WTC11 (cell line): ENCODE measurements around the gene TTN. TPM values are rescaled to one million over a fixed set of nuclear protein-coding genes. Genes with fewer than 3 reads are reported as not detected.

Experiments used
- ATAC-seq: fragments of 200-7000 bp; cut with Tn5 transposase; 2 replicates; pipeline ENCODE4 v1.10.0; 2021; ENCODE audit warnings: mild to moderate bottlenecking, moderate library complexity
- CTCF ChIA-PET: fragments of 300-600 bp; sonication (Branson Sonifier 250); formaldehyde crosslinking; loops from one replicate; lab custom pipeline; 2021; ENCODE audit warnings: antibody characterized with exemption; lab: Charles Lee
- POLR2A ChIA-PET: fragments of 350-600 bp; sonication (Branson Sonifier 250); formaldehyde crosslinking; loops from one replicate; lab custom pipeline; 2021; ENCODE audit warnings: antibody characterized with exemption; lab: Charles Lee
- DNase-seq: peaks from one replicate; pipeline ENCODE4 v3.0.0; 2021; ENCODE audit warnings: low spot score
- H3K27ac Mint-ChIP-seq: 2 replicates; pipeline ENCODE4 v1.8.0; 2021; ENCODE audit warnings: mixed read lengths
- H3K27me3 Mint-ChIP-seq: 2 replicates; pipeline ENCODE4 v1.8.0; 2021; ENCODE audit warnings: low read depth, mild to moderate bottlenecking, moderate library complexity, mixed read lengths
- H3K36me3 Mint-ChIP-seq: 2 replicates; pipeline ENCODE4 v1.8.0; 2021; ENCODE audit warnings: mixed read lengths
- H3K4me1 Mint-ChIP-seq: 2 replicates; pipeline ENCODE4 v1.8.0; 2022; ENCODE audit warnings: mixed read lengths
- H3K4me3 Mint-ChIP-seq: 2 replicates; pipeline ENCODE4 v1.8.0; 2021; ENCODE audit warnings: mild to moderate bottlenecking, moderate library complexity, mixed read lengths
- H3K9me3 Mint-ChIP-seq: 2 replicates; pipeline ENCODE4 v1.8.0; 2021; ENCODE audit warnings: mixed read lengths
- ELF4 ChIP-seq: sonication (generic); formaldehyde crosslinking; IDR thresholded peaks from 2 replicates; pipeline ENCODE4 v1.8.1; 2022; ENCODE audit warnings: low read depth, mild to moderate bottlenecking, moderate library complexity, missing genetic modification reagents
- EMX1 ChIP-seq: fragments of 250-450 bp; sonication (Bioruptor Pico); IDR thresholded peaks from 2 replicates; pipeline ENCODE4 v1.8.0; 2021; ENCODE audit warnings: mild to moderate bottlenecking
- ETV6 ChIP-seq: sonication (generic); formaldehyde crosslinking; IDR thresholded peaks from 2 replicates; pipeline ENCODE4 v1.8.1; 2022; ENCODE audit warnings: mild to moderate bottlenecking, missing genetic modification reagents
- NFATC4 ChIP-seq: fragments of 250-450 bp; sonication (Bioruptor Pico); IDR thresholded peaks from 2 replicates; pipeline ENCODE4 v1.9.0; 2021; ENCODE audit warnings: mild to moderate bottlenecking
- SMAD4 ChIP-seq: sonication (generic); formaldehyde crosslinking; IDR thresholded peaks from 2 replicates; pipeline ENCODE4 v1.8.0; 2022; ENCODE audit warnings: mild to moderate bottlenecking, missing genetic modification reagents
- SOX15 ChIP-seq: fragments of 250-450 bp; sonication (Bioruptor Pico); IDR thresholded peaks from 2 replicates; pipeline ENCODE4 v1.9.0; 2021; ENCODE audit warnings: mild to moderate bottlenecking
- ZBTB21 ChIP-seq: sonication (generic); formaldehyde crosslinking; IDR thresholded peaks from 2 replicates; pipeline ENCODE4 v1.8.1; 2023; ENCODE audit warnings: mild to moderate bottlenecking, missing genetic modification reagents, borderline replicate concordance
- ZNF121 ChIP-seq: sonication (generic); formaldehyde crosslinking; IDR thresholded peaks from 2 replicates; pipeline ENCODE4 v1.8.0; 2023; ENCODE audit warnings: missing genetic modification reagents
- ZNF138 ChIP-seq: sonication (generic); formaldehyde crosslinking; conservative IDR thresholded peaks from 2 replicates; pipeline ENCODE4 v1.8.1; 2022; ENCODE audit warnings: mild to moderate bottlenecking, moderate library complexity, missing genetic modification reagents
- ZNF232 ChIP-seq: sonication (generic); formaldehyde crosslinking; IDR thresholded peaks from 2 replicates; pipeline ENCODE4 v1.8.0; 2022; ENCODE audit warnings: mild to moderate bottlenecking, missing genetic modification reagents
- ZNF263 ChIP-seq: sonication (generic); formaldehyde crosslinking; IDR thresholded peaks from 2 replicates; pipeline ENCODE4 v1.8.1; 2022; ENCODE audit warnings: low read depth, mild to moderate bottlenecking, moderate library complexity, missing genetic modification reagents
- ZNF396 ChIP-seq: fragments of 250-450 bp; sonication (Bioruptor Pico); IDR thresholded peaks from 2 replicates; pipeline ENCODE4 v1.8.0; 2021; ENCODE audit warnings: mild to moderate bottlenecking, moderate library complexity, borderline replicate concordance
- total RNA-seq: library from RNA; stranded (reverse); gene quantifications from 3 replicates; pipeline ENCODE4 v1.2.3, GENCODE V29; 2021
- TF ChIP-seq, protein P1 (sequence below): sonication (generic); formaldehyde crosslinking; IDR thresholded peaks from 2 replicates; pipeline ENCODE4 v1.8.1; 2023; ENCODE audit warnings: mild to moderate bottlenecking, missing genetic modification reagents, borderline replicate concordance
- TF ChIP-seq, protein P2 (sequence below): sonication (generic); formaldehyde crosslinking; IDR thresholded peaks from 2 replicates; pipeline ENCODE4 v1.8.0; 2022; ENCODE audit warnings: mild to moderate bottlenecking, missing genetic modification reagents
- TF ChIP-seq, protein P3 (sequence below): fragments of 250-450 bp; sonication (Bioruptor Pico); IDR thresholded peaks from 2 replicates; pipeline ENCODE4 v1.9.0; 2021; ENCODE audit warnings: mild to moderate bottlenecking, borderline replicate concordance
- TF ChIP-seq, protein P4 (sequence below): sonication (generic); formaldehyde crosslinking; IDR thresholded peaks from 2 replicates; pipeline ENCODE4 v1.8.0; 2022; ENCODE audit warnings: mild to moderate bottlenecking, missing genetic modification reagents
- TF ChIP-seq, protein P5 (sequence below): sonication (generic); formaldehyde crosslinking; IDR thresholded peaks from 2 replicates; pipeline ENCODE4 v1.8.1; 2023; ENCODE audit warnings: mild to moderate bottlenecking, missing genetic modification reagents
- TF ChIP-seq, protein P6 (sequence below): sonication (generic); formaldehyde crosslinking; IDR thresholded peaks from 2 replicates; pipeline ENCODE4 v1.8.0; 2022; ENCODE audit warnings: mild to moderate bottlenecking, missing genetic modification reagents
- TF ChIP-seq, protein P7 (sequence below): sonication (generic); formaldehyde crosslinking; IDR thresholded peaks from 2 replicates; pipeline ENCODE4 v1.8.1; 2022; ENCODE audit warnings: low read depth, mild to moderate bottlenecking, moderate library complexity, missing genetic modification reagents, borderline replicate concordance
- TF ChIP-seq, protein P8 (sequence below): sonication (generic); formaldehyde crosslinking; IDR thresholded peaks from 2 replicates; pipeline ENCODE4 v1.8.0; 2022; ENCODE audit warnings: missing genetic modification reagents

TTN gene
- total RNA-seq, 1 experiment from 2014 or later = 4.7 TPM

DNA sequence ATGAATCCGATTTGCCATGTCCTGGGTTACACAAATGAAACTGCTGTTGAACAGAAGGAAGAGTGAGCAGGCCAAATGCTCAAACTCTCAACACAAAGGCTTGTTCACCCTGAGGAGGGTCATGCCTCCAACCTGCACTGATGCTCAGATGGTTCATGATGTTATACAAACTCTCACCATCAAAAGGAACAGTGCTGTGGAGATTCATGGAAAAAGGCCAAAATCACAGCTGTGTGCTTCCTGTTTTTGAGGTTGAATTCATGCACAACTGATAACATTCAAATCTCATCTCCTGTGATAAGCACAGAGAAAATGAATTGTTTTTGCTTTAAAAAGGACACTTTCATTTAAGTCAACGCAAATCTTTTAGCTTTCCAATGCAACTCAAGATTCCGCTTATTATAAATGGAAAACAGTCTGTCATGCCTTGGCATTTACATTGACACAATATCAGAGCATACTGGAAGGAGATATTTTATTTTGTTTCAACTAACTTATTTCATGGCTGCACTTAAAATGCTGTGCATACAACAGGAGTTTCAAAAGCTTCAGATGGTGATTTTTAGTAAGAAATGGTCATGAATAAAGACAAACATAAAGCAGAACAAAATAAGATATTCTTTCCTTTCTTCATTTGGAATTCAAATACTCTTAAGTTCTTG lies 22.2 kb upstream of the TTN start:
- CTCF ChIA-PET = no interaction called here
- ATAC-seq (no peak), DNase-seq (no peak)
- Mint-ChIP-seq H3K9me3 (peaks cover 6% of the 10 kb centered on the region; the same call in 1 of the 2 replicates), H3K4me3 (no peak overlapping the region), H3K36me3 (no peaks in the 10 kb centered on the region), H3K4me1 (peaks cover 13% of the 10 kb centered on the region), H3K27ac (no peak overlapping the region; the same call in 1 of the 2 replicates), H3K27me3 (no peaks in the 10 kb centered on the region)
- POLR2A ChIA-PET = no interaction called here
- TF ChIP-seq EMX1 (CRISPR knock-in tag) (no peak), ZBTB21 (no peak), ZNF138 (no peak), ELF4 (CRISPR knock-in tag) (no peak), SOX15 (no peak), ETV6 (CRISPR knock-in tag) (no peak), NFATC4 (CRISPR knock-in tag) (no peak), ZNF263 (CRISPR knock-in tag) (no peak), ZNF232 (no peak), ZNF121 (no peak), ZNF396 (CRISPR knock-in tag) (no peak), SMAD4 (CRISPR knock-in tag) (no peak)
- TF ChIP-seq, protein P1, sequence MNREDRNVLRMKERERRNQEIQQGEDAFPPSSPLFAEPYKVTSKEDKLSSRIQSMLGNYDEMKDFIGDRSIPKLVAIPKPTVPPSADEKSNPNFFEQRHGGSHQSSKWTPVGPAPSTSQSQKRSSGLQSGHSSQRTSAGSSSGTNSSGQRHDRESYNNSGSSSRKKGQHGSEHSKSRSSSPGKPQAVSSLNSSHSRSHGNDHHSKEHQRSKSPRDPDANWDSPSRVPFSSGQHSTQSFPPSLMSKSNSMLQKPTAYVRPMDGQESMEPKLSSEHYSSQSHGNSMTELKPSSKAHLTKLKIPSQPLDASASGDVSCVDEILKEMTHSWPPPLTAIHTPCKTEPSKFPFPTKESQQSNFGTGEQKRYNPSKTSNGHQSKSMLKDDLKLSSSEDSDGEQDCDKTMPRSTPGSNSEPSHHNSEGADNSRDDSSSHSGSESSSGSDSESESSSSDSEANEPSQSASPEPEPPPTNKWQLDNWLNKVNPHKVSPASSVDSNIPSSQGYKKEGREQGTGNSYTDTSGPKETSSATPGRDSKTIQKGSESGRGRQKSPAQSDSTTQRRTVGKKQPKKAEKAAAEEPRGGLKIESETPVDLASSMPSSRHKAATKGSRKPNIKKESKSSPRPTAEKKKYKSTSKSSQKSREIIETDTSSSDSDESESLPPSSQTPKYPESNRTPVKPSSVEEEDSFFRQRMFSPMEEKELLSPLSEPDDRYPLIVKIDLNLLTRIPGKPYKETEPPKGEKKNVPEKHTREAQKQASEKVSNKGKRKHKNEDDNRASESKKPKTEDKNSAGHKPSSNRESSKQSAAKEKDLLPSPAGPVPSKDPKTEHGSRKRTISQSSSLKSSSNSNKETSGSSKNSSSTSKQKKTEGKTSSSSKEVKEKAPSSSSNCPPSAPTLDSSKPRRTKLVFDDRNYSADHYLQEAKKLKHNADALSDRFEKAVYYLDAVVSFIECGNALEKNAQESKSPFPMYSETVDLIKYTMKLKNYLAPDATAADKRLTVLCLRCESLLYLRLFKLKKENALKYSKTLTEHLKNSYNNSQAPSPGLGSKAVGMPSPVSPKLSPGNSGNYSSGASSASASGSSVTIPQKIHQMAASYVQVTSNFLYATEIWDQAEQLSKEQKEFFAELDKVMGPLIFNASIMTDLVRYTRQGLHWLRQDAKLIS = no peak
- TF ChIP-seq, protein P2, sequence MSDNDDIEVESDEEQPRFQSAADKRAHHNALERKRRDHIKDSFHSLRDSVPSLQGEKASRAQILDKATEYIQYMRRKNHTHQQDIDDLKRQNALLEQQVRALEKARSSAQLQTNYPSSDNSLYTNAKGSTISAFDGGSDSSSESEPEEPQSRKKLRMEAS (CRISPR knock-in tag) = no peak
- TF ChIP-seq, protein P3, sequence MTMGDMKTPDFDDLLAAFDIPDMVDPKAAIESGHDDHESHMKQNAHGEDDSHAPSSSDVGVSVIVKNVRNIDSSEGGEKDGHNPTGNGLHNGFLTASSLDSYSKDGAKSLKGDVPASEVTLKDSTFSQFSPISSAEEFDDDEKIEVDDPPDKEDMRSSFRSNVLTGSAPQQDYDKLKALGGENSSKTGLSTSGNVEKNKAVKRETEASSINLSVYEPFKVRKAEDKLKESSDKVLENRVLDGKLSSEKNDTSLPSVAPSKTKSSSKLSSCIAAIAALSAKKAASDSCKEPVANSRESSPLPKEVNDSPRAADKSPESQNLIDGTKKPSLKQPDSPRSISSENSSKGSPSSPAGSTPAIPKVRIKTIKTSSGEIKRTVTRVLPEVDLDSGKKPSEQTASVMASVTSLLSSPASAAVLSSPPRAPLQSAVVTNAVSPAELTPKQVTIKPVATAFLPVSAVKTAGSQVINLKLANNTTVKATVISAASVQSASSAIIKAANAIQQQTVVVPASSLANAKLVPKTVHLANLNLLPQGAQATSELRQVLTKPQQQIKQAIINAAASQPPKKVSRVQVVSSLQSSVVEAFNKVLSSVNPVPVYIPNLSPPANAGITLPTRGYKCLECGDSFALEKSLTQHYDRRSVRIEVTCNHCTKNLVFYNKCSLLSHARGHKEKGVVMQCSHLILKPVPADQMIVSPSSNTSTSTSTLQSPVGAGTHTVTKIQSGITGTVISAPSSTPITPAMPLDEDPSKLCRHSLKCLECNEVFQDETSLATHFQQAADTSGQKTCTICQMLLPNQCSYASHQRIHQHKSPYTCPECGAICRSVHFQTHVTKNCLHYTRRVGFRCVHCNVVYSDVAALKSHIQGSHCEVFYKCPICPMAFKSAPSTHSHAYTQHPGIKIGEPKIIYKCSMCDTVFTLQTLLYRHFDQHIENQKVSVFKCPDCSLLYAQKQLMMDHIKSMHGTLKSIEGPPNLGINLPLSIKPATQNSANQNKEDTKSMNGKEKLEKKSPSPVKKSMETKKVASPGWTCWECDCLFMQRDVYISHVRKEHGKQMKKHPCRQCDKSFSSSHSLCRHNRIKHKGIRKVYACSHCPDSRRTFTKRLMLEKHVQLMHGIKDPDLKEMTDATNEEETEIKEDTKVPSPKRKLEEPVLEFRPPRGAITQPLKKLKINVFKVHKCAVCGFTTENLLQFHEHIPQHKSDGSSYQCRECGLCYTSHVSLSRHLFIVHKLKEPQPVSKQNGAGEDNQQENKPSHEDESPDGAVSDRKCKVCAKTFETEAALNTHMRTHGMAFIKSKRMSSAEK (CRISPR knock-in tag) = no peak
- TF ChIP-seq, protein P4, sequence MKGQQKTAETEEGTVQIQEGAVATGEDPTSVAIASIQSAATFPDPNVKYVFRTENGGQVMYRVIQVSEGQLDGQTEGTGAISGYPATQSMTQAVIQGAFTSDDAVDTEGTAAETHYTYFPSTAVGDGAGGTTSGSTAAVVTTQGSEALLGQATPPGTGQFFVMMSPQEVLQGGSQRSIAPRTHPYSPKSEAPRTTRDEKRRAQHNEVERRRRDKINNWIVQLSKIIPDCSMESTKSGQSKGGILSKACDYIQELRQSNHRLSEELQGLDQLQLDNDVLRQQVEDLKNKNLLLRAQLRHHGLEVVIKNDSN (CRISPR knock-in tag) = no peak
- TF ChIP-seq, protein P5, sequence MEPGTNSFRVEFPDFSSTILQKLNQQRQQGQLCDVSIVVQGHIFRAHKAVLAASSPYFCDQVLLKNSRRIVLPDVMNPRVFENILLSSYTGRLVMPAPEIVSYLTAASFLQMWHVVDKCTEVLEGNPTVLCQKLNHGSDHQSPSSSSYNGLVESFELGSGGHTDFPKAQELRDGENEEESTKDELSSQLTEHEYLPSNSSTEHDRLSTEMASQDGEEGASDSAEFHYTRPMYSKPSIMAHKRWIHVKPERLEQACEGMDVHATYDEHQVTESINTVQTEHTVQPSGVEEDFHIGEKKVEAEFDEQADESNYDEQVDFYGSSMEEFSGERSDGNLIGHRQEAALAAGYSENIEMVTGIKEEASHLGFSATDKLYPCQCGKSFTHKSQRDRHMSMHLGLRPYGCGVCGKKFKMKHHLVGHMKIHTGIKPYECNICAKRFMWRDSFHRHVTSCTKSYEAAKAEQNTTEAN (CRISPR knock-in tag) = no peak
- TF ChIP-seq, protein P6, sequence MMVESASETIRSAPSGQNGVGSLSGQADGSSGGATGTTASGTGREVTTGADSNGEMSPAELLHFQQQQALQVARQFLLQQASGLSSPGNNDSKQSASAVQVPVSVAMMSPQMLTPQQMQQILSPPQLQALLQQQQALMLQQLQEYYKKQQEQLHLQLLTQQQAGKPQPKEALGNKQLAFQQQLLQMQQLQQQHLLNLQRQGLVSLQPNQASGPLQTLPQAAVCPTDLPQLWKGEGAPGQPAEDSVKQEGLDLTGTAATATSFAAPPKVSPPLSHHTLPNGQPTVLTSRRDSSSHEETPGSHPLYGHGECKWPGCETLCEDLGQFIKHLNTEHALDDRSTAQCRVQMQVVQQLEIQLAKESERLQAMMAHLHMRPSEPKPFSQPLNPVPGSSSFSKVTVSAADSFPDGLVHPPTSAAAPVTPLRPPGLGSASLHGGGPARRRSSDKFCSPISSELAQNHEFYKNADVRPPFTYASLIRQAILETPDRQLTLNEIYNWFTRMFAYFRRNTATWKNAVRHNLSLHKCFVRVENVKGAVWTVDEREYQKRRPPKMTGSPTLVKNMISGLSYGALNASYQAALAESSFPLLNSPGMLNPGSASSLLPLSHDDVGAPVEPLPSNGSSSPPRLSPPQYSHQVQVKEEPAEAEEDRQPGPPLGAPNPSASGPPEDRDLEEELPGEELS = no peak
- TF ChIP-seq, protein P7, sequence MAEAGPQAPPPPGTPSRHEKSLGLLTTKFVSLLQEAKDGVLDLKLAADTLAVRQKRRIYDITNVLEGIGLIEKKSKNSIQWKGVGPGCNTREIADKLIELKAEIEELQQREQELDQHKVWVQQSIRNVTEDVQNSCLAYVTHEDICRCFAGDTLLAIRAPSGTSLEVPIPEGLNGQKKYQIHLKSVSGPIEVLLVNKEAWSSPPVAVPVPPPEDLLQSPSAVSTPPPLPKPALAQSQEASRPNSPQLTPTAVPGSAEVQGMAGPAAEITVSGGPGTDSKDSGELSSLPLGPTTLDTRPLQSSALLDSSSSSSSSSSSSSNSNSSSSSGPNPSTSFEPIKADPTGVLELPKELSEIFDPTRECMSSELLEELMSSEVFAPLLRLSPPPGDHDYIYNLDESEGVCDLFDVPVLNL = no peak
- TF ChIP-seq, protein P8, sequence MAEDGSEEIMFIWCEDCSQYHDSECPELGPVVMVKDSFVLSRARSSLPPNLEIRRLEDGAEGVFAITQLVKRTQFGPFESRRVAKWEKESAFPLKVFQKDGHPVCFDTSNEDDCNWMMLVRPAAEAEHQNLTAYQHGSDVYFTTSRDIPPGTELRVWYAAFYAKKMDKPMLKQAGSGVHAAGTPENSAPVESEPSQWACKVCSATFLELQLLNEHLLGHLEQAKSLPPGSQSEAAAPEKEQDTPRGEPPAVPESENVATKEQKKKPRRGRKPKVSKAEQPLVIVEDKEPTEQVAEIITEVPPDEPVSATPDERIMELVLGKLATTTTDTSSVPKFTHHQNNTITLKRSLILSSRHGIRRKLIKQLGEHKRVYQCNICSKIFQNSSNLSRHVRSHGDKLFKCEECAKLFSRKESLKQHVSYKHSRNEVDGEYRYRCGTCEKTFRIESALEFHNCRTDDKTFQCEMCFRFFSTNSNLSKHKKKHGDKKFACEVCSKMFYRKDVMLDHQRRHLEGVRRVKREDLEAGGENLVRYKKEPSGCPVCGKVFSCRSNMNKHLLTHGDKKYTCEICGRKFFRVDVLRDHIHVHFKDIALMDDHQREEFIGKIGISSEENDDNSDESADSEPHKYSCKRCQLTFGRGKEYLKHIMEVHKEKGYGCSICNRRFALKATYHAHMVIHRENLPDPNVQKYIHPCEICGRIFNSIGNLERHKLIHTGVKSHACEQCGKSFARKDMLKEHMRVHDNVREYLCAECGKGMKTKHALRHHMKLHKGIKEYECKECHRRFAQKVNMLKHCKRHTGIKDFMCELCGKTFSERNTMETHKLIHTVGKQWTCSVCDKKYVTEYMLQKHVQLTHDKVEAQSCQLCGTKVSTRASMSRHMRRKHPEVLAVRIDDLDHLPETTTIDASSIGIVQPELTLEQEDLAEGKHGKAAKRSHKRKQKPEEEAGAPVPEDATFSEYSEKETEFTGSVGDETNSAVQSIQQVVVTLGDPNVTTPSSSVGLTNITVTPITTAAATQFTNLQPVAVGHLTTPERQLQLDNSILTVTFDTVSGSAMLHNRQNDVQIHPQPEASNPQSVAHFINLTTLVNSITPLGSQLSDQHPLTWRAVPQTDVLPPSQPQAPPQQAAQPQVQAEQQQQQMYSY = no peak
